GM23248 (cell line): ENCODE results near the gene CFAP47.

ENCODE experiments used
- EZH2 ChIP-seq: fragments of 200-600 bp; sonication (generic); IDR thresholded peaks from 2 replicates; pipeline ENCODE4 v1.6.1; 2018; ENCODE audit warnings: antibody characterized with exemption, mild to moderate bottlenecking; ENCODE audit not compliant: insufficient read depth, poor library complexity, severe bottlenecking
- EZH2phosphoT487 ChIP-seq: fragments of 200-600 bp; sonication (generic); IDR thresholded peaks from 2 replicates; pipeline ENCODE4 v1.6.1; 2018; ENCODE audit warnings: antibody characterized with exemption, moderate library complexity, mild to moderate bottlenecking, low read depth; ENCODE audit not compliant: insufficient read depth

DNA sequence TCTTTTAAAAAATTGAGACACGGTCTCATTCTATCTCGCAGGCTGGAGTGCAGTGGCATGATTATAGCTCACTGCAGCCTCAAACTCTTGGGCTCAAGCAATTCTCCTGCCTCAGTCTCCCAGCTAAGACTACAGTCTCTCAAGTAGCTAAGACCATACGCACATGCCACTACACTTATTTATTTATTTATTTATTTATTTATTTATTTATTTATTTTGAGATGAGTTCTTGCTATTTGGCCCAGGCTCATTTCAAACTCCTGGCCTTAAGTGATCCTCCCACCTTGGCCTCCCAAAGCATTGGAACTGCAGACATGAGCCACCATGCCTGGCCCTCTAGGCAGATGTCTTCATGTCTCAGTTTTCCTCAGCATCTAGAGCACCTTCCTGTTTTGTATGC is 482.2 kb downstream of the CFAP47 start:
- TF ChIP-seq EZH2phosphoT487 (no peak), EZH2 (no peak)
